Jurkat, Clone E6-1 (cell line): Measurements from ENCODE around the gene MRTFB.

Experiments used
- DNase-seq: peaks from one replicate; pipeline ENCODE4 v3.0.0-alpha.2; 2011; ENCODE audit warnings: low read depth, low spot score
- H3K4me3 ChIP-seq: 2 replicates; pipeline ENCODE4 v1.5.1; 2011; ENCODE audit warnings: mild to moderate bottlenecking, low read length, control low read depth, moderate library complexity

MRTFB gene

DNA sequence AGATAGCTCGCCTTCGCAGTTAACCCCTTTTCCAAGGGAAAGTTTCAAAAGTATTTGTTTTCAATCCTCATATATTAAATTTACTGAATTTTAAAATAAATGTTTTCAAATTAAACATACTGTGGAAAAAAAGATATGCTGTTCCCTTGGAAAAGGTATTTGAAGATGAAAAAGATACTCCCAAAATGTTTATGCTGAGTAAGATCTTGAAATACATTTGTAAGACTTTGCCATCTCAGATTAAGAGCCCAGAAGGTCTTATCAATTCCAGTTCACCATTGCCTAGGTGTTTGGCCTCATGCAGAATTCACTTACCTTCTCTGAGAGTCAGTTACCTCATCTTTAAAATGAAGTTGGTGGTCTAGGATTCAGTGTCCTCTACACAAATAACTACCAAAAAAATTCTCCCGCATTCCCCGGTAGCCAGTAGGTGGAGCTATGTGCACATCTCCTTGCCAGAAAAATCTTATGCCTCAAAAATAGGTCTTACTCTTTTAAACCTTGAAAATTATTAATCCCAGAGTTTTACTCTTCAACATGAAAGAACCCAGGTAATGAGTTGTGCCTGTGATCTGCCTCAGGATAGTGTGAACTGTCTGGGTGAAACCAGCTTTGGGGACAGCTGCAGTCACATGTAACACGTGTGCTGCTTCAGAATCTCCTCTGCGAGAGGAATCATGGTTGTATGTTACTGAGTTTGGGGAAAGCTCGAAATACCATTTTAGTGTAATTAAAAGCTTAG is 178.3 kb downstream of the MRTFB start:
- peak; percentile 45 for DNase-seq
- H3K4me3 ChIP-seq, result no peak overlapping the region

DNA sequence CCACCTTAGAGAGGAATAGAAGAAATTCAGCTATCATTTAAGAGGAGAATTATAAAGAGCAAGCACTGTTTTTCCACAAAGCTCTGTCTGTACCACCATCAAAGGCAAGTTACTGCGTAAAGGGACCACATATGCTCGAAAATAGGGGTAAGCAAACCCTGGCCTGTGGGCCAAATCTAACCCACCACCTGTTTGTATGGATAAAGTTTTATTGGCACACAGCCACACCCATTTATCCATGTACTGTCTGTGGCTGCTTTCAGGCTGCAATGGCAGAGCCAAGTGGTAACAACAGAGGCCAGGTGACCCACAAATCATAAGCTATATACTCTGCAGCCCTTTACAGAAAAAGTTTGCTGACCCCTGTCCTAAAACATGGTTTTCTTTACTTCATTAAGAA is 180.3 kb downstream of the MRTFB start:
- no peak overlapping the region for H3K4me3 ChIP-seq
- no peak for DNase-seq

DNA sequence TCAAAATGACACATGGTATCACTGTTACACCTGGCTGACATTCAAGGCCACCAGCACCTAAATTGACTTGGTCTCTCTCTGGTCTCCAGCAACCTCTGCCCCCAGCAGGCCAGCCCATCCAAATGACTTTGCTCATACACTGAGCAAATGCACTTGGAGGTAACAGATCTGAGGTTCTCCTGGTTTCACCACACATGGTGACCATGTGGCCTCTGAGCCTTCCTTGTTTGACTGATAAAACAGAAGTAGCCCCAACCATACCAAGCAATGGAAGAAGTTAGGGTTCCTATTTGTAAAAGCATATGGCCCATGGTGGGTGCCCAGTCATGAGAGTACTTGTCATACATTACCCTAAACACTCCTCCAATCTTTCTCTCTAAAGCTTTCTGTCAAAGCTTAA is 181.7 kb downstream of the MRTFB start:
- no peak overlapping the region for H3K4me3 ChIP-seq
- DNase-seq, result no peak

DNA sequence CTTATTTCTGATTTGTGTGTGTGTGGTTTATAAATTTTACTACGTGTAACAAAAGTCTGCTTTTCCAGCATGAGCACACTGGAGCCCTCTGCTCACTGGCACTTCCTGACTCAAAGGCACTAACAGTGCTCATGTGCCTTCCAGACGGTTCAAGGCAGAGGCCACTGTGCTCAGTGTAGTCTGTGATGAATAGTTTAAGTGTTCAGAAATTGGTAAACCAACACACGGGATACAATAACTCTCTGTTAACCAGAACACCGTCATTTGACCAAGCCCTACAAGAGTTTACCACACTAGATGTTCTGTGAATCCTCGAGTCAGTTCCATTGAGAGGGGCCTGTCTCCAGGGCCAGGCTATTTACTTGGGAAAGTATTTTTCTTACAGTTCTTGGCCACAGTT is 191.9 kb downstream of the MRTFB start:
- DNase-seq, result no peak
- H3K4me3 ChIP-seq, result no peak overlapping the region

DNA sequence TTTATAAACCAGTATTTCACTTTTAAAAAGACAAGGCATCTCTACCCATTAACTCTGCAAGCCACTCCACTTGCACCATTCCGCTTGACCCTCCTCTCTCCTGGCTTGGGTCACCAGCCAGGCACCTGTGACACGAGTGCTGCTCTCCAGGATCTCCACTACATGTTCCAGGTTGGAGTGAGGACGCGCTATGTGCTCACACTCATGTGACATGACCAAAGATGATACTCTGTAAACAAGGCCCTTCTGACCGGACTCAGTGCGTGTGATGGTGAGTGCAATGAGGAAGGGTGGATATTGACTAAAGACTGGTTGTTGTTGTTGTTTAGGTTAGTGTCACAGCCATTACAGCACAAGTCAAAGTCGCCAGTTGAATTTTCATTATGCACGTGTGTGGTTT is 192.7 kb downstream of the MRTFB start:
- no peak for DNase-seq
- H3K4me3 ChIP-seq, result no peak overlapping the region

DNA sequence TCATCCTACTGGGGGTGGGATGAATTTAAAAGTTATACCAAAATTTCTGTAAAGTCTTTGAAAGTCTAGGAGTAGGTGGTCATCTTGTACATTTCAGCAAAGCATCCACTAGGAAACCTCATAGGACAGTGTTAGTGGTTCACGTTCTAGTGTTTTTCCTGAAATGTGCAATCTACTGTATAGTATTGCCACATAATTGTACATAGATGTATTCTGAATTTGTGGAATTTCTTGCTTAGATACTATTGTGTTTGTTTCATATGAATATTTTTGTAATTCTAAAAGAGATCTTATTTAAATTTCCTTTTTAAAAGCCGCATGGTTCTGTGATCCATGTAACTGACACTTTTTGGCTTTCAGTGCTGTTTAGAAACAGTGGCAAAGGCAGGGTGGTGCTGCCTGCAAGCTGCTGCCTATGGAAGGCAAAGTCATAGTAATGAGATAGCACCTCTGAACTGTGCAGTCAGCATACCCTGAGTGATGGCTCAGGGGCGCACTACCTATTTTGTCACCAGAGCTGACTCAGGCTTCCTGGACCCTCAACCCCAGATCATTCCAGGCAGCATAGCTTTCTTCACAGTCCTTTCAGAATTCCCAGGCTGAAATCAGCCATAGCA is 193.3 kb downstream of the MRTFB start:
- DNase-seq, result no peak
- H3K4me3 ChIP-seq, result no peak overlapping the region

DNA sequence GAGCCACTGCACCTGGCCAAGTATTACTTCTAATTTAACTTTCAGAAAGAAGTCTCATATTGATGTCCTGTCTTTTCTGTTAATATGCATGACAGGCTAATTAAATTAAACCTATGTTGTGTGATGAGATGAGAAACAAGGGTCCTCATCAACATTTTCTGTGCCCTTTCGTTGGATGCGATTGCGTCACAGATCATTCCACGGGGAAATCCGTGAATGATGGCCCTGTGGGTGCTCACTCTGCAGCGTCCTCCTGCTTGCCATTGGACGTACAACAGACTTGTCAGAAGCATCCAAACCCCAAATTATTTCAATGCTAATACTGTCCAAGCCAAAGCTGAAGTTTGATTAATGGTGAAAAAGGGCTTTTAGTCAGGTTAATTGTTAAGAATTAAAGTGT is 197.0 kb downstream of the MRTFB start:
- no peak for DNase-seq
- no peak overlapping the region for H3K4me3 ChIP-seq

DNA sequence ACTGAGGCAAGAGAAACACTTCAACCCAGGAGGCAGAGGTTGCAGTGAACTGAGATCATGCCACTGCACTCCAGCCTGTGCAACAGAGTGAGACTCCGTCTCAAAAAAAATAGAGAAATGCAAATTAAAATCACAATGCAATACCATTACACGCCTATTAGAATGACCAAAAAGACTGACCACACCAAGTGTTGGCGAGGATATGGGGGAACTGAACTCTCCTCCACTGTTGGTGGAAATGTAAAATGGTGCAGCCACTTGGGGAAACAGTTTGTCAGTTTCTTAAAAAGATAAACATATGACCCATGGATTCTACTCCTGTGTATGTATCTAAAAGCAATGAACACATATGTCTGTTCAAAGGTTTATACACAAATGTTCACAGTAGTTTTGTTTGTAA is 204.8 kb downstream of the MRTFB start:
- DNase-seq, result no peak
- H3K4me3 ChIP-seq, result no peak overlapping the region

DNA sequence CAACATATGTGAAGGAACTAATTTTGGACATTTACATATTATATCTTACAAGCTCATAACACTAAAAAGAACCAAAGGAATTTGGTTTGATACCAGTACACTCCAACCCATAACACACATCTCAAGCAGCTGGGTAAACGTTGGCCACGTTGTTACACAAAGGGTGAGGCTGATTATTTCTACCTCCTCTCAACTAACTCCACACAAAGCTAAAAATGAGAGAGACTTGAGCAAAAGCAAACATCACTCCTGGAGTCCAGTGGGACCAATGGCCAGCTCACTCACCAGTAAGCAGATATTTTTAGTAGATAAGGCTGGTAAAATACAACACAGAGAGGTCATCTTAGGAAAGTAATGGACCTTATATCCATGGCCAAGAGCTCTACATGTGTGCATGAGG is 207.6 kb downstream of the MRTFB start:
- H3K4me3 ChIP-seq, result no peak overlapping the region
- no peak for DNase-seq

DNA sequence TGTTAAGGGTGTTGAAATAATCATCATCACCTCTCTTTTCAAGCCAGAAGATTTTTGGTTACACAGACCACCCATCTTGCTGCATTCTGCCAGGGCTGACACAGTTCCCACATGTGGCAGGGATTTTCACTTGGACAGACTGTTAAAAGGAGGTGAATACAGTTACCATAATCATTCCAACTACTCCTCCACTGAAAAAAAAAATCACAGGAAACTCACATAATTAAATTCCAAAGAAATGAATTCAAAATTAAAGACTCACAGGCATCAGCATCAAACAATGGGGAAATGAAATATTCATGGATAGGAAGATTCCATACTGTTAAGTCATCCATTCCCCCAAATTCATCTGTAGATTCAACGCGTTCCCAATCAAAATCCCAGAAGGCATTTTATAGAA is 209.4 kb downstream of the MRTFB start:
- no peak for DNase-seq

DNA sequence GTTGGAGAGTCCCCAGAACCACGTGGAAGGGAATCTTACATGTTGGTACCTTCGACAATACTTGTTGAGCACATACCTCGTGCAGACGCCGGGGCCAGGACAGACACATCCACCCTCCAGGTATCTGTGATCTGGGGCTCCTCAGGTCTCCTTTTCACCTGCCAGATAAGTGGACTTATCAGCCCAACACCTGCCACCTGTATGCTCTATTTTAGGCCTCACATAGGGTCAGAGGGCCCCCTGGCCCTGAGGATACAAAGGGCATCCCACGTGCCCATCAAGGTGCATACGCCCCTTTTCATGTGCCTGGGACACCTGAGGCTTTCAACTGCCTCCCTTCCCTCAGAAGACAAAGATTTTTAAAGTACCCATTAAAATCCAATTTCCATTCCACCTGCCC is 212.7 kb downstream of the MRTFB start:
- H3K4me3 ChIP-seq, result no peak overlapping the region

More for the DNA sequence above, 209.4 kb downstream of the MRTFB start:
- H3K4me3 ChIP-seq, result no peak overlapping the region

DNA sequence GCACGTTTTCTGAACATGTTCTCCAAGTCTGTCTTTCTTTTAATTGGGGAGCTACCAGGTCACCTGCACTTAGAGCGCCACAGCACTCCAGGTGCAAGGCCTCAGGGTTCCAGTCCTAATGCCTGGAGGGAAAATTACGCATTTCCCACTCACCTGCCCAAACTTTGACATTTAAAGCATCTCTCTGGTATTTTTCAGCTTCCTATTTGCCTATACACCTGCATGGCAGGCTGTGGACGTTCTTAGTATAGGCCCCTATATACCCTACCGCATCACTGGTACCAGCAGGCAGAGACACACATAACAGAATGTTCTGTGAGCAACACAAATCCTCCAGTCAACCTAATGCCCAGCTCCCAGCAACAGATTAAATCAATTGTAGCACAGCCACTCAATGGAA is 213.3 kb downstream of the MRTFB start:
- no peak overlapping the region for H3K4me3 ChIP-seq
- no peak for DNase-seq

More for the DNA sequence above, 212.7 kb downstream of the MRTFB start:
- no peak for DNase-seq

DNA sequence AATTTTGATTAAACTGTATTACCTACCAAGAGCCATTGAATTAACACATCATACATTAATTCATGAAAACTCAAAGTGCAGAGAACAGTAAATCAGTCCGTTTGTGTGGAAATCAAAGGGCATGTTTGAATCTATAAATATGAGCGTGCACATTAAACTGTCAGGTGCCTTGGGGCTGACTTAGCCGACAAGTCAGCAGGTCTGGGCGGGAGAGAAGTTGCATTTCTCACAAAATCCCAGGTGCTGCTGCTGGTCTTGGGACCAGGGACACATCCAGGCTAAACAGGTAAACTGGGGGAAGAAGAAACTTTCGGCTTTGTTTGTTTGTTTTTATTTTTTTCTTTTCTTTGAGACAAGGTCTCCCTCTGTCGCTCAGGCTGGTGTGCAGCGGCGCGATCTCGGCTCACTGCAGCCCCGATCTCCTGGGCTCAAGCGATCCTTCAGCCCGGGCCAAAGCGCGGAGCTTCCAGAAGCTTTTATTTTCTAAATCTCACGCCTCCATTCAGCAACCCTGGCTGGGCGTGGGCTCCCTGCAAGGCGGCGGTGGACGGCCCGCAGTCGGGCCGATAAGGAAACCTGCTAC is 213.9 kb downstream of the MRTFB start:
- H3K4me3 ChIP-seq, result peak overlapping the region; percentile 76
- peak; percentile 44 for DNase-seq

DNA sequence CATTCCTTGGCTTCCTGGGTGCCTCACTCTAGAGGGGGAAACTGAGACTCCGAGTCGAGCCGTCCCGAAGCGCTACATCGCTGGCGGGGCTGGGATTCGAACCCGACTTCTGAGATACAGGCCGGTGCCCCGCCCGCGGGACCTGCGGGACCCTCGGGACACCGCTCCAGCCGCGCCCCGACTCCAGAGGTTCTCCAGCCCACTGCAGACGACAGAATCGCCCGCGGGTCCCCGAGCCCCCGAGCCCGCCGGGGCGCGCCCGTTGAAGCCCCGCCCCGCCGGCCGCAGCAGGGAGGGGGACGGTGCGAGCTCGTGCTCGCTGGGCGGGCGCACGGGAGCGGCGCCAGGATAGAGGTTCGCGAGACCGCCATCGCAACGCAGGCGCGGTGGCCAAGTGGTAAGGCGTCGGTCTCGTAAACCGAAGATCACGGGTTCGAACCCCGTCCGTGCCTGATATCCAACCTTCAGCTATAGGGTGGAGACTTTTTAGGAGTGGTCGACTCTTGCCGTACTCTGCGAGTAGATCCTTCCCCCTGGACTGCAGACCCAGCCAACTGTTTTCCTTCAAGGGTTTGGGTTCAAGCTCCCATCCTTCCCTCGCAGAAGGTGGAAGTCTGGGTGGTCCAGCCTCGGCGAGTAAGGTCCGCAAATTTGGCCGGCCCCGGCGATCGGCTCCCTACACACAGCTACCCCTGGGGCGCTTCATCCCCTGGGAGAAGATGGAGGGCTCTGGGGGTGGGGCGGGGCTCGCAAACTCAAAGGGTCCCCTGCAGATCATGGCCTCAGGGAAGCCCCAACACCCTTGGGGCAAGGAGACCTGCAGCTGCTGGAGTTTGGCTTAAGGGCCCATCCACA is 214.6 kb downstream of the MRTFB start:
- peak; percentile 92 for DNase-seq
- H3K4me3 ChIP-seq, result peak overlapping the region; percentile 76

DNA sequence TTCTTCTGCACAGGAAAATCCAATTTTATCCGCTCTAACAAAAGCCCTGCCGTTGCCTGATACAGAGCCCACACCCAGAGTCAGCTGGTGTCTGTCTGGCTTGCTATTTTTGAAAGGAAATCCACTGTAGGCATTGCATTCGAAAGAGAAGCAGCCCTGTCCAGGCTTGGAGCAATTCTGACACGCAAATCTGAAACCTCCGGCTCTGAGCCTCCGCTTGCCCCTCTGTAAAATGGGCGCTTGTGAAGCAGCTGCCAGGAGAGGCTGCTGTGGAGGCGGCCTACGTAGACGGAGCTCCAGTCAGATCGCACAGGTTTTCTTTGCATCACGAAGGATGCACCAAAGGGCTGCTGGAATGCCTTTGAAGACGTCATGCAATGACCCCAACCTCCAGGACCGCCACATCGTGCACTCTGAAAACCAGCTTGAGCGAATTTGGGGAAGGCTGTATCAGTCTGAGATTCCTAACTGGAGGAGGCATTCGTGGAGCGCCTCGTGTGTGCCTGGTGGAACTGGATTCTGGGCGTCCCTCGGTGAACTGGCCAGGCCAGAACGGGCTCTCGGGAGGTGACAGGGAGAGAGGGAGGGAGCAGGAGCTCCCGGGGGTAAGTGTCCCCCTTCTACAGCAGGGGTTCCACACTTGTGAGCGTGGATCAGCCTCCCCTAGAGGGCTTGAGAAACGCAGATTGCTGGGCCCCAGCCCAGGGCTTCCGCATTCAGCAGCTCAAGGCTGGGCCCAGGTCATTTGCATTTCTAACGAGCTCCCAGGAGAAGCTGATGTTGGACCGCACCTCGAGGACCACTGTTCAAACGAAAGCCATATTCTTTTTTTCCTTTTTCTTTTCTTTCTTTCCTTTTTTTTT is 215.5 kb downstream of the MRTFB start:
- H3K4me3 ChIP-seq, result peak overlapping the region; percentile 43
- DNase-seq, result no peak

DNA sequence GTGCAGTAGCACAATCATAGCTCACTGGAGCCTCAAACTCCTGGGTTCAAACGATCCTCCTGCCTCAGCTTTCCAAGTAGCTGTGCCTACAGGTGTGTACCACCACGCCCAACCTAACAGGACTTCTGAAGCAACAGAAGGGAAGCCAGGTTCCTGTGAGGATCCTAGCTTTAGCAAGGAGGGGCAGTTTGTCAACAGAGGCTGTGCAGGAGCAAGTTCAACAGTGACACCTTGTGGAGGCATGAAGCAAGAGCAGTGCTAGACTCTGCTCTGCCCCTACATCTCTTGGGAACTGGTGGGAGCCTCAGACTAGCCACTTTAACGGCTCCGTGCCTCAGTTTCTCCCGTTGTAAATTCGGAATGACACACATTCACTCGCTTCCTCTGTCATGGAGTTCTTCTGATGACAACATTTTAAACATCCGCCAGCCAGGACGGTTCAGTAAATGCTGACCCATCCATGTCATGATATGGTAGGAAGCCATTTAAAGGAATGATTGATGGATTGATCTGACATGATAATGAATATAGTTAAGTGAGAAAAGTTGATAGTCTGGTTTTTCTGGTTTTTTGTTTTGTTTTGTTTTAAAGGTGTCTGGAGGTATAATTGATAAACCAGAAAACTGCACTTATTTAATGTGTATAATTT is 218.7 kb downstream of the MRTFB start:
- no peak overlapping the region for H3K4me3 ChIP-seq
- DNase-seq, result no peak

DNA sequence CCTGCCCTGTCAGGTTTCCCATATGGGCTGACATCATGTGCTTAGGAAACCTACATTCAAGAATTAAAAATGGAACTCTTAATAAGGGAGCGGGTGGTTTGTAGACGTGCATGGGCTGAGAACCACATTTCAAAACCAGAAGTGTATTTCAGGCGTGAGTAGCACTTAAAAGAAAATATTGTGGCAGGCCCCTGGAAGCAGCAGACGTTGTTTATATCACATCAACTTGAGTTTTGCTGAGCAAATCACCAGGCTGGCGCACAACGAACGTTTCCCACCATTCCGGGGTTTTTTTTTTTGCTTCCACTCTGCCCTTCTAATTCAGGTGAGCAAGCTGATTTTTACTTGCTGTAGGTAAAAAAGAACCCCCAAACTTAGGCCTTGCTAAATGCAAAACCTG is 220.2 kb downstream of the MRTFB start:
- no peak for DNase-seq
- no peak overlapping the region for H3K4me3 ChIP-seq

DNA sequence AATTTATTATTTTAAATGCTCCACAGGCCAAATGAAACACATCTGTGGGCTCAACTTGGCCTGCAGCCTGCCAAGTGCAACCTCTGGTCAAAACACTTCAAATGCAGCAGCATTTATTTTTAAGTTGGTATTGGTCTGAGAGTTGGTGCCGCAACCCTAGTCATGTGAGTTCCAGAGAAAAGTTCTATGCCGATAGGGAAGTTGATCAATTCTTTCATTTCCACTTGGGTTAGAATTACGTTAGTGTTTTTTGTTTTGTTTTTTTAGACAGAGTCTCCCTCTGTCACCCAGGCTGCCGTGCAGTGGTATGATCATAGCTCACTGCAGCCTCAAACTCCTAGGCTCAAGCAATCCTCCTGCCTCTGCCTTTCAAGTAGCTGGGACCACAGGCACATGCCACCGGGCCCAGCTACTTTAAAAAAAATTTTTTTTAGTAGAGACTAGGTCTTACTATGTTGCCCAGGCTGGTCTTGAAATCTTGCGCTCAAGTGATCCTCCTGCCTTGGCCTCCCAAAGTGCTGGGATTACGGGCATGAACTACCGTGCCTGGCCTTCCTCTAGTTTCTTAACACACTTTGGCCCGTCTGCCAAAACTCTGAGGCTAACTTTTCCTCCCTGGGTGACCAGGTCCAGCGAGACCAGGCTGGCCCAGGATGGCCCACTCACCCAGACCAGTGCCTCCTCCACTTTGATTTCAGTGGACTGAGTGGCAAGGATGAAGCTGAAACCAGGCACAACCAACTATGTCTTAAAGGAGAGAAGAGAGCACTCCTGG is 221.1 kb downstream of the MRTFB start:
- no peak overlapping the region for H3K4me3 ChIP-seq
- DNase-seq, result no peak
